ENCODE data around the gene HAAO. TPM values are rescaled to one million over a fixed set of nuclear protein-coding genes. Genes with fewer than 3 reads are reported as not detected.

The HAAO gene
- polyA plus RNA-seq, 6 donors from 2014 or later: 3.0 to 6.7 (median 5.2) TPM; not detected in 1

DNA sequence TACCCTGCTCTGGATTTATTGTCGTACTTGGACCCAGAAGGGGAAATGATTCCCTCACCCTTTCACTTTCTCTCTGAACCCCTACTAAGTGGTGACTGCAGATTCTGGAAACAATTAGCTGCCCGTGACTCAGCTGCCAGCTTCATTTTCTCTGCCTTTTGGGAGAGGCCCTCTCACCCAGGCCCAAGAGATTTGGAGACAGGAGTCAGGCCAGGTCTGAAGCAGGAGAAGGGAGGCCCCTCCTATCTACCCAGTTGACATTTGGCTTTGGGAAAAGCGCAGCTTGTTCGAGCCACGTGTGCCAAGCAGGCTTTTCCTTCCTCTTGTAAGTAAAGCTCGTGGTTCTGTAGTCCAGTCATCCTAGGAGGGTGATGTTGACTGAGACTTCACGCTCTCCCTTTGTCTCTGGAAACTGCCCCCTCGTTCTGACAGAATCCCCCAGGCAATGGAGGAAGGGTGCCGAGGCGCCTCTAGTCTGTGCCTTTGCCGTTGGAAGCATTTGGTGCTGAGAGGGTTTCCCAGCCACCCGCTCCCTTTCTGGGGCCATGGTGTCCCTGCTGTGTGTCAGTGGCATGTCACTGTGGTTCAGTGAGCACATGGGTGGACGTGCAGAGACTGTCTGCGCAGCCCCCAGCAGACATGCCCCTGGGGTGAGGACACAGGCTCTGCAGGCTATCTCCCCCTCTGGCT lies 37.0 kb downstream of the HAAO start:
- DNase-seq (no peak), ATAC-seq (ENCODE audit: low read depth in 2 of 2) (no peak)
- H3K9me3 Mint-ChIP-seq: no peaks in the 10 kb centered on the region
- H3K4me3 Mint-ChIP-seq: peak overlapping the region in 6 of 8 donors; percentile 16 to 84 (median 59)
- peaks cover 0 to 7% of the 10 kb centered on the region in 2 donors for H3K36me3 Mint-ChIP-seq
- H3K4me1 Mint-ChIP-seq: peaks cover 37 to 51% (median 48%) of the 10 kb centered on the region in 3 donors
- peak overlapping the region; percentile 39 to 96 (median 80) for H3K27ac Mint-ChIP-seq
- H3K27me3 Mint-ChIP-seq: no peaks in the 10 kb centered on the region

DNA sequence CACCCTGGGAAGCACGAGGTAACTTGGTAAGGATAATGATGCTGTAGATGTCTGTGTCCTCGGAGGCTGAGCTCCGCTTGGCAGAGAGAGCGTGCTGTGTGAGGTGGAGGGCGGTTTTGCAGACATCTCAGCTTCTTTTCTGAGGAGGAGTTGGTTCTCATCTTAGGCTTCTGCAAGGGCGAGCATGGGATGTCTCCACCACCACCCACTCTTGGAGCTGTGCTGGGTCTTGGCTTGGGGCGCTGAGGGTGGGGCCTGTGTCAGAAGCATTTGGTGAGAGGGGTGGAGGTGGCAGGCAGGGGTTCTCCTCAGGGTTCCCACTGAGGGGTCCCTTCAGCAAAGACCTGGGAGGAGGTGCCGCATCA lies 37.6 kb downstream of the HAAO start:
- Mint-ChIP-seq H3K27ac (peak overlapping the region; percentile 58 to 96 (median 86)), H3K9me3 (no peaks in the 10 kb centered on the region), H3K36me3 (peaks cover 0 to 1% of the 10 kb centered on the region in 2 donors), H3K4me3 (peak overlapping the region in 7 of 8 donors; percentile 29 to 87 (median 59)), H3K4me1 (peaks cover 37 to 53% (median 48%) of the 10 kb centered on the region in 3 donors), H3K27me3 (no peaks in the 10 kb centered on the region)
- ATAC-seq (ENCODE audit: low read depth in 2 of 2): no peak
- no peak for DNase-seq

- no peaks in the 10 kb centered on the region for H3K27me3 Mint-ChIP-seq
- DNase-seq (peak; percentile 74), ATAC-seq (ENCODE audit: low read depth in 2 of 2) (peak; percentile 71 to 76)
- H3K36me3 Mint-ChIP-seq: no peaks in the 10 kb centered on the region
- H3K27ac Mint-ChIP-seq: peak overlapping the region; percentile 85 to 96 (median 88)
- H3K9me3 Mint-ChIP-seq: no peaks in the 10 kb centered on the region
- peaks cover 37 to 53% (median 48%) of the 10 kb centered on the region in 3 donors for H3K4me1 Mint-ChIP-seq
- peak overlapping the region; percentile 42 to 87 (median 65) for H3K4me3 Mint-ChIP-seq
Observed at GRCh38 chr2:42754021-42754775, 38.2 kb downstream of the HAAO start.

GRCh38 chr2:42752816-42753813 lies 39.3 kb downstream of the HAAO start:
- peak overlapping the region; percentile 8 to 87 (median 63) for H3K4me3 Mint-ChIP-seq

GRCh38 chr2:42752314-42752713 lies 40.1 kb downstream of the HAAO start:
- ATAC-seq (ENCODE audit: low read depth in 2 of 2) (peak; percentile 59 to 68), DNase-seq (peak; percentile 66)
- Mint-ChIP-seq H3K27ac (peak overlapping the region; percentile 75 to 96 (median 87)), H3K4me3 (peak overlapping the region; percentile 8 to 85 (median 64)), H3K36me3 (no peaks in the 10 kb centered on the region), H3K27me3 (no peaks in the 10 kb centered on the region), H3K9me3 (no peaks in the 10 kb centered on the region), H3K4me1 (peaks cover 37 to 53% (median 48%) of the 10 kb centered on the region in 3 donors)

More at GRCh38 chr2:42752816-42753813, 39.3 kb downstream of the HAAO start:
- DNase-seq (peak; percentile 18), ATAC-seq (ENCODE audit: low read depth in 2 of 2) (peak in 1 of 2 donors; percentile 17)
- Mint-ChIP-seq H3K27me3 (no peaks in the 10 kb centered on the region), H3K27ac (peak overlapping the region; percentile 75 to 96 (median 90)), H3K9me3 (no peaks in the 10 kb centered on the region), H3K36me3 (no peaks in the 10 kb centered on the region), H3K4me1 (peaks cover 37 to 53% (median 48%) of the 10 kb centered on the region in 3 donors)

GRCh38 chr2:42748840-42749239 lies 43.5 kb downstream of the HAAO start:
- H3K9me3 Mint-ChIP-seq: no peaks in the 10 kb centered on the region
- no peak overlapping the region for H3K27ac Mint-ChIP-seq
- H3K4me3 Mint-ChIP-seq: no peak overlapping the region
- DNase-seq: no peak
- ATAC-seq (ENCODE audit: low read depth in 2 of 2): no peak
- no peaks in the 10 kb centered on the region for H3K27me3 Mint-ChIP-seq
- H3K4me1 Mint-ChIP-seq: peaks cover 27 to 37% (median 29%) of the 10 kb centered on the region in 3 donors
- no peaks in the 10 kb centered on the region for H3K36me3 Mint-ChIP-seq

GRCh38 chr2:42747422-42747821 lies 45.0 kb downstream of the HAAO start:
- H3K27me3 Mint-ChIP-seq: no peaks in the 10 kb centered on the region
- no peaks in the 10 kb centered on the region for H3K9me3 Mint-ChIP-seq
- DNase-seq (no peak), ATAC-seq (ENCODE audit: low read depth in 2 of 2) (no peak)
- H3K27ac Mint-ChIP-seq: peak overlapping the region in 1 of 6 donors; percentile 13
- H3K4me1 Mint-ChIP-seq: peaks cover 14 to 23% (median 15%) of the 10 kb centered on the region in 3 donors
- no peaks in the 10 kb centered on the region for H3K36me3 Mint-ChIP-seq
- no peak overlapping the region for H3K4me3 Mint-ChIP-seq

GRCh38 chr2:42744545-42745082 lies 47.8 kb downstream of the HAAO start:
- Mint-ChIP-seq H3K27me3 (no peaks in the 10 kb centered on the region), H3K4me3 (no peak overlapping the region), H3K27ac (no peak overlapping the region), H3K9me3 (peaks cover 0 to 4% (median 2%) of the 10 kb centered on the region in 7 donors), H3K36me3 (peaks cover 4 to 6% of the 10 kb centered on the region in 2 donors), H3K4me1 (peaks cover 0 to 6% (median 0%) of the 10 kb centered on the region in 3 donors)
- no peak for DNase-seq
- no peak for ATAC-seq (ENCODE audit: low read depth in 2 of 2)

- H3K9me3 Mint-ChIP-seq: peaks cover 0 to 14% (median 7%) of the 10 kb centered on the region in 7 donors
- H3K4me3 Mint-ChIP-seq: no peak overlapping the region
- ATAC-seq (ENCODE audit: low read depth in 2 of 2) (no peak), DNase-seq (no peak)
- H3K4me1 Mint-ChIP-seq: peaks cover 0 to 6% (median 0%) of the 10 kb centered on the region in 3 donors
- peaks cover 7 to 14% of the 10 kb centered on the region in 2 donors for H3K36me3 Mint-ChIP-seq
- no peak overlapping the region for H3K27ac Mint-ChIP-seq
- H3K27me3 Mint-ChIP-seq: no peaks in the 10 kb centered on the region
Observed at GRCh38 chr2:42743659-42743990, 48.8 kb downstream of the HAAO start.

GRCh38 chr2:42742740-42743658 lies 49.4 kb downstream of the HAAO start:
- Mint-ChIP-seq H3K27me3 (no peaks in the 10 kb centered on the region), H3K27ac (peak overlapping the region in 1 of 6 donors; percentile 74), H3K4me1 (peaks cover 0 to 6% (median 0%) of the 10 kb centered on the region in 3 donors), H3K36me3 (peaks cover 13 to 14% of the 10 kb centered on the region in 2 donors), H3K4me3 (no peak overlapping the region), H3K9me3 (peaks cover 0 to 19% (median 7%) of the 10 kb centered on the region in 7 donors)
- DNase-seq (no peak), ATAC-seq (ENCODE audit: low read depth in 2 of 2) (no peak)

DNA sequence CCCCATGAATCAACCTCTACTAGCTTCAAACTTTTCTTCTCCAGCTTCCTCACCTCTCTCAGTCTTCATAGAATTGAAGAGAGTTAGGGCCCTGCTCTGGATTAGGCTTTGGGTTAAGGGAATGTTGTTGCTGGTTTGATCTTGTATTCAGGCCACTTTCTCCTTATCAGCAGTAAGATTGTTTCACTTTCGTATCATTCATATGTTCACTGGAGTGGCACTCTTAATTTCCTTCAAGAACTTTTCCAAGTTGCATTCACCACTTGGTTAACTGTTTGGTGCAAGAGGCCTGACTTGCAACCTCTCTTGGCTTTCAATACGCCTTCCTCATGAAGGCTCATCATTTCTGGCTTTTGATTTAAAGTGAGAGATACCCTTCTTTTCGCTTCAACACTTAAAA lies 51.2 kb downstream of the HAAO start:
- Mint-ChIP-seq H3K27ac (peak overlapping the region in 1 of 6 donors; percentile 74), H3K4me3 (no peak overlapping the region), H3K27me3 (no peaks in the 10 kb centered on the region), H3K36me3 (peaks cover 21 to 30% of the 10 kb centered on the region in 2 donors), H3K4me1 (peaks cover 0 to 6% (median 0%) of the 10 kb centered on the region in 3 donors), H3K9me3 (peaks cover 0 to 29% (median 10%) of the 10 kb centered on the region in 7 donors)
- DNase-seq (no peak), ATAC-seq (ENCODE audit: low read depth in 2 of 2) (no peak)
